IMR-90 (cell line): ENCODE measurements around the gene RCOR3. TPM values are rescaled to one million over a fixed set of nuclear protein-coding genes. Genes with fewer than 3 reads are reported as not detected.

Experiments
- ATAC-seq: fragments of 200-7000 bp; cut with Tn5 transposase; 2 replicates; pipeline ENCODE4 v1.9.1; 2020; ENCODE audit warnings: low read depth, mild to moderate bottlenecking, moderate library complexity
- BruUV-seq: library from RNA; stranded (reverse); fragments of 400-500 nt; replicated peaks from 2 replicates; lab custom pipeline; 2021; lab: Mats Ljungman, UMichigan
- CTCF ChIA-PET: fragments of 300-600 bp; formaldehyde crosslinking; extraction: SDS; loops from one replicate; lab custom pipeline; 2021; ENCODE audit warnings: antibody characterized with exemption; lab: Yijun Ruan, JAX
- POLR2A ChIA-PET: fragments of 300-600 bp; sonication (Branson Sonifier 250); formaldehyde crosslinking; loops from one replicate; lab custom pipeline; 2022; ENCODE audit warnings: antibody characterized with exemption; ENCODE audit not compliant: unreplicated experiment; lab: Charles Lee
- DNase-seq: peaks from one replicate; pipeline ENCODE4 v3.0.0; 2013
- H2AFZ ChIP-seq: replicated peaks from 2 replicates; pipeline ENCODE3; 2013; ENCODE audit warnings: low read length, mild to moderate bottlenecking; ENCODE audit not compliant: poor library complexity
- H2AK5ac ChIP-seq: 2 replicates; pipeline ENCODE4 v1.6.1; 2013; ENCODE audit warnings: low read depth, low read length, inconsistent platforms
- H2AK9ac ChIP-seq: replicated peaks from 2 replicates; pipeline ENCODE3; 2013; ENCODE audit warnings: mild to moderate bottlenecking, low read depth, low read length, moderate library complexity; ENCODE audit not compliant: poor library complexity
- H2BK120ac ChIP-seq: 2 replicates; pipeline ENCODE4 v1.6.1; 2013; ENCODE audit warnings: low read depth, low read length, inconsistent platforms
- H2BK15ac ChIP-seq: 3 replicates; pipeline ENCODE4 v1.6.1; 2013; ENCODE audit warnings: low read depth, low read length, inconsistent platforms
- H2BK20ac ChIP-seq: 2 replicates; pipeline ENCODE4 v1.6.1; 2013; ENCODE audit warnings: low read depth, mild to moderate bottlenecking, inconsistent platforms, low read length, moderate library complexity
- H2BK5ac ChIP-seq: 2 replicates; pipeline ENCODE4 v1.6.1; 2013; ENCODE audit warnings: mild to moderate bottlenecking, low read depth, low read length, inconsistent platforms; ENCODE audit not compliant: poor library complexity, severe bottlenecking
- H3K14ac ChIP-seq: replicated peaks from 2 replicates; pipeline ENCODE4 v1.6.1; 2013; ENCODE audit warnings: low read depth, low read length, inconsistent platforms
- H3K18ac ChIP-seq: 2 replicates; pipeline ENCODE4 v1.6.1; 2013; ENCODE audit warnings: low read depth, low read length, control low read depth
- H3K23ac ChIP-seq: 2 replicates; pipeline ENCODE4 v1.6.1; 2013; ENCODE audit warnings: low read depth, low read length, inconsistent platforms
- H3K27ac ChIP-seq: 2 replicates; pipeline ENCODE4 v1.5.1; 2013; ENCODE audit warnings: mild to moderate bottlenecking, control low read depth, low read length; ENCODE audit not compliant: insufficient read depth
- H3K27me3 ChIP-seq: 2 replicates; pipeline ENCODE4 v1.6.1; 2013; ENCODE audit warnings: low read length; ENCODE audit not compliant: control insufficient read depth, insufficient read depth
- H3K36me3 ChIP-seq: 2 replicates; pipeline ENCODE4 v1.6.1; 2013; ENCODE audit warnings: low read length, mixed read lengths; ENCODE audit not compliant: control insufficient read depth, insufficient read depth
- H3K4ac ChIP-seq: 2 replicates; pipeline ENCODE4 v1.6.1; 2013; ENCODE audit warnings: low read depth, low read length, inconsistent platforms
- H3K4me1 ChIP-seq: 2 replicates; pipeline ENCODE4 v1.6.1; 2013; ENCODE audit warnings: low read length, mixed read lengths; ENCODE audit not compliant: control insufficient read depth, insufficient read depth
- H3K4me2 ChIP-seq: 2 replicates; pipeline ENCODE4 v1.6.1; 2013; ENCODE audit warnings: low read depth, mild to moderate bottlenecking, control low read depth, low read length, moderate library complexity
- H3K4me3 ChIP-seq: 2 replicates; pipeline ENCODE4 v1.5.1; 2013; ENCODE audit warnings: low read depth, mild to moderate bottlenecking, control low read depth, low read length, moderate library complexity; ENCODE audit not compliant: insufficient read depth
- H3K56ac ChIP-seq: 2 replicates; pipeline ENCODE4 v1.6.1; 2013; ENCODE audit warnings: low read length, inconsistent platforms; ENCODE audit not compliant: insufficient read depth; ENCODE audit errors: extremely low read depth
- H3K79me1 ChIP-seq, 2 experiments: 2 replicates each; pipeline ENCODE4 v1.6.1; 2013; ENCODE audit warnings: low read length in 2 of 2, inconsistent platforms in 1 of 2, low read depth in 1 of 2
- H3K9ac ChIP-seq: 2 replicates; pipeline ENCODE4 v1.6.1; 2013; ENCODE audit warnings: low read depth, low read length, control low read depth
- H3K9me1 ChIP-seq: 2 replicates; pipeline ENCODE4 v1.6.1; 2013; ENCODE audit warnings: low read length, inconsistent platforms; ENCODE audit not compliant: insufficient read depth
- H3K9me3 ChIP-seq: 2 replicates; pipeline ENCODE4 v1.6.1; 2013; ENCODE audit warnings: low read length; ENCODE audit not compliant: control insufficient read depth, insufficient read depth
- H4K20me1 ChIP-seq: 2 replicates; pipeline ENCODE4 v1.6.1; 2013; ENCODE audit warnings: low read length, inconsistent platforms; ENCODE audit not compliant: insufficient read depth
- H4K5ac ChIP-seq: 2 replicates; pipeline ENCODE4 v1.6.1; 2013; ENCODE audit warnings: mild to moderate bottlenecking, low read depth, low read length, control low read depth
- H4K8ac ChIP-seq, 2 experiments: 2 replicates each; pipeline ENCODE4 v1.6.1; 2013; ENCODE audit warnings: low read depth in 2 of 2, low read length in 2 of 2, control low read depth in 1 of 2, inconsistent platforms in 1 of 2
- H4K91ac ChIP-seq: 2 replicates; pipeline ENCODE4 v1.6.1; 2013; ENCODE audit warnings: low read depth, low read length, inconsistent platforms; ENCODE audit not compliant: insufficient read depth
- BHLHE40 ChIP-seq: fragments of 150-350 bp; IDR thresholded peaks from 2 replicates; pipeline ENCODE4 v1.6.1; 2016; ENCODE audit warnings: mild to moderate bottlenecking, low read depth, low read length
- CEBPB ChIP-seq: IDR thresholded peaks from 2 replicates; pipeline ENCODE4 v1.6.1; 2012; ENCODE audit warnings: low read depth, low read length, improper control_type of control experiment
- ELK1 ChIP-seq: fragments of 150-350 bp; IDR thresholded peaks from 2 replicates; pipeline ENCODE4 v1.6.1; 2016; ENCODE audit warnings: low read depth, mild to moderate bottlenecking, low read length, moderate library complexity, borderline replicate concordance
- FOS ChIP-seq: fragments of 150-350 bp; IDR thresholded peaks from 2 replicates; pipeline ENCODE4 v1.6.1; 2016; ENCODE audit warnings: low read depth, low read length
- MAFK ChIP-seq: IDR thresholded peaks from 2 replicates; pipeline ENCODE4 v1.6.1; 2012; ENCODE audit warnings: low read depth, low read length, improper control_type of control experiment
- MXI1 ChIP-seq: IDR thresholded peaks from 2 replicates; pipeline ENCODE4 v1.6.1; 2012; ENCODE audit warnings: low read depth, mild to moderate bottlenecking, low read length, moderate library complexity, borderline replicate concordance
- NFE2L2 ChIP-seq: fragments of 150-350 bp; IDR thresholded peaks from 2 replicates; pipeline ENCODE4 v1.6.1; 2016; ENCODE audit warnings: low read depth, mild to moderate bottlenecking, low read length
- POLR2A ChIP-seq: IDR thresholded peaks from 2 replicates; pipeline ENCODE4 v1.6.1; 2012; ENCODE audit warnings: mild to moderate bottlenecking, low read depth, low read length
- RCOR1 ChIP-seq: IDR thresholded peaks from 2 replicates; pipeline ENCODE4 v1.6.1; 2012; ENCODE audit warnings: mild to moderate bottlenecking, low read length, improper control_type of control experiment; ENCODE audit not compliant: insufficient replicate concordance
- RFX5 ChIP-seq: IDR thresholded peaks from 2 replicates; pipeline ENCODE4 v1.8.0; 2012; ENCODE audit warnings: low read depth, mild to moderate bottlenecking, low read length, moderate library complexity
- USF2 ChIP-seq: fragments of 150-350 bp; IDR thresholded peaks from 2 replicates; pipeline ENCODE4 v1.6.1; 2017; ENCODE audit warnings: mild to moderate bottlenecking, antibody characterized with exemption, low read length, low read depth
- WGBS, 2 experiments: methylation state at CpG; one replicate each; pipeline versions ENCODE4 v1.1.5 to v1.1.7; 2013; ENCODE audit warnings: missing lambda C conversion rate in 2 of 2; ENCODE audit not compliant: insufficient read length in 1 of 2; ENCODE audit errors: extremely low coverage in 2 of 2; 5-methylcytosine and 5-hydroxymethylcytosine counted together
- dilution Hi-C: fragments of 300-500 bp; cut with HindIII; formaldehyde crosslinking; loops from one replicate; pipeline ENCODE4 v1.14.3; 2018; ENCODE audit warnings: low sequenced_read_pairs; ENCODE audit not compliant: unreplicated experiment
- in situ Hi-C: fragments of 300-500 bp; cut with MboI; formaldehyde crosslinking; loops from 3 replicates; pipeline ENCODE4 v1.14.3; 2019; ENCODE audit warnings: low sequenced_read_pairs, inconsistent platforms, mixed read lengths
- intact Hi-C: fragments of 100-400 bp; cut with micrococcal nuclease; formaldehyde crosslinking; loops from 2 replicates; pipeline ENCODE4 v1.10.0; 2022
- polyA plus RNA-seq, 3 experiments: library from polyadenylated mRNA; depleted of rRNA; stranded (reverse); fragments of >200 nt; gene quantifications; 2 replicates each; pipeline ENCODE4 v1.2.3, GENCODE V29; 2012; ENCODE audit warnings: low replicate concordance in 1 of 3
- total RNA-seq: library from RNA; depleted of rRNA; stranded (reverse); fragments of >200 nt; gene quantifications from 2 replicates; pipeline ENCODE4 v1.2.3, GENCODE V29; 2012

RCOR3 gene
- total and polyA plus RNA-seq, 2 of the 4 experiments (the other 2 are of a cell fraction): 8.1 to 16.4 TPM

GRCh38 chr1:211258310-211258755 is 833 bp upstream of the RCOR3 start (continued):
- TF ChIP-seq ELK1: no peak

- Histone ChIP-seq H2BK120ac (peak overlapping the region; percentile 86; the same call in 1 of the 2 replicates), H3K4me3 (peak overlapping the region; percentile 100), H3K27ac (peak overlapping the region; percentile 100), H2AK5ac (no peak overlapping the region; the same call in 1 of the 2 replicates), H4K91ac (peak overlapping the region; percentile 94), H2BK20ac (no peak overlapping the region), H2AK9ac (peak overlapping the region; percentile 87), H2BK15ac (no peak overlapping the region; the same call in 2 of the 3 replicates), H4K8ac (peak overlapping the region; percentile 93 to 99), H3K9me3 (no peaks in the 10 kb centered on the region), H4K20me1 (no peaks in the 10 kb centered on the region), H3K79me1 (peaks cover 4 to 13% of the 10 kb centered on the region in 2 experiments), H2BK5ac (peak overlapping the region; percentile 98), H3K36me3 (peaks cover 3% of the 10 kb centered on the region; the same call in 1 of the 2 replicates), H4K5ac (peak overlapping the region; percentile 97), H3K9ac (peak overlapping the region; percentile 100), H3K4ac (peak overlapping the region; percentile 99), H3K18ac (peak overlapping the region; percentile 98), H3K27me3 (no peaks in the 10 kb centered on the region), H2AFZ (peak overlapping the region; percentile 97), H3K4me1 (peaks cover 2% of the 10 kb centered on the region; the same call in 1 of the 2 replicates), H3K23ac (peak overlapping the region; percentile 41), H3K14ac (peak overlapping the region; percentile 96; the same call in 1 of the 2 replicates), H3K9me1 (no peaks in the 10 kb centered on the region), H3K4me2 (peak overlapping the region; percentile 94), H3K56ac (peak overlapping the region; percentile 46; the same call in 1 of the 2 replicates)
- DNase-seq (no peak), ATAC-seq (peak; percentile 31)
- ChIA-PET POLR2A (interaction anchor here (0.6 kb wide), 1 partner anchor 76 kb away, joined by 4 read pairs; no protein-coding TSS in a partner anchor), CTCF (no interaction called here)
- BruUV-seq: no TSS peak
- dilution Hi-C loops (no loop called here), in situ Hi-C loops (no loop called here), intact Hi-C loops (loop anchor here (2.0 to 5.0 kb wide), 3 partner anchors 662 to 821 kb away; no protein-coding TSS in a partner anchor)
- WGBS, 2 experiments: no CpG with 5 or more reads among the region's 39 CpGs
- TF ChIP-seq BHLHE40 (no peak), MAFK (no peak), CEBPB (no peak), FOS (no peak), USF2 (no peak), NFE2L2 (no peak), RFX5 (no peak), ELK1 (no peak), MXI1 (no peak), RCOR1 (no peak), POLR2A (no peak)
These were observed 516 bp downstream of the RCOR3 start for GRCh38 chr1:211259638-211260126.
